RWPE2 (cell line): ENCODE measurements around the gene PDLIM7.

Source experiments
- ATAC-seq: fragments of 200-7000 bp; cut with Tn5 transposase; 3 replicates; pipeline ENCODE4 v1.9.1; 2021; ENCODE audit warnings: low read depth
- DNase-seq: peaks from one replicate; pipeline ENCODE4 v3.0.0-alpha.2; 2020; ENCODE audit warnings: low spot score
- H3K27ac ChIP-seq: fragments of 450-650 bp; 2 replicates; pipeline ENCODE4 v1.5.1; 2017; ENCODE audit warnings: mild to moderate bottlenecking; ENCODE audit not compliant: poor library complexity, severe bottlenecking
- H3K27me3 ChIP-seq: fragments of 250-450 bp; sonication (Bioruptor Pico); 2 replicates; pipeline ENCODE4 v1.5.1; 2021; ENCODE audit warnings: mild to moderate bottlenecking, moderate library complexity; ENCODE audit not compliant: insufficient read depth, poor library complexity, severe bottlenecking
- H3K36me3 ChIP-seq: fragments of 250-450 bp; sonication (Bioruptor Pico); 2 replicates; pipeline ENCODE4 v1.5.1; 2020; ENCODE audit warnings: low read depth, mild to moderate bottlenecking, moderate library complexity
- H3K4me1 ChIP-seq: fragments of 250-450 bp; sonication (Bioruptor Pico); 2 replicates; pipeline ENCODE4 v1.5.1; 2021; ENCODE audit warnings: mild to moderate bottlenecking, moderate library complexity; ENCODE audit not compliant: insufficient read depth, poor library complexity, severe bottlenecking
- H3K4me3 ChIP-seq: fragments of 250-450 bp; sonication (Bioruptor Pico); 2 replicates; pipeline ENCODE4 v1.5.1; 2021; ENCODE audit warnings: mild to moderate bottlenecking, moderate library complexity; ENCODE audit not compliant: severe bottlenecking
- H3K9me3 ChIP-seq: fragments of 250-450 bp; sonication (Bioruptor Pico); 2 replicates; pipeline ENCODE4 v1.5.1; 2021; ENCODE audit warnings: mild to moderate bottlenecking, moderate library complexity; ENCODE audit not compliant: severe bottlenecking
- CTCF ChIP-seq: fragments of 450-650 bp; IDR thresholded peaks from one replicate; pipeline ENCODE4 v1.5.1; 2017; ENCODE audit warnings: mild to moderate bottlenecking, moderate library complexity; ENCODE audit not compliant: poor library complexity, severe bottlenecking

PDLIM7 gene

GRCh38 chr5:177447066-177447610 is 50.3 kb downstream of the PDLIM7 start:
- TF ChIP-seq CTCF = no peak
- no peaks in the 10 kb centered on the region for H3K9me3 ChIP-seq
- H3K27me3 ChIP-seq = no peaks in the 10 kb centered on the region
- peak overlapping the region; percentile 83 for H3K27ac ChIP-seq
- ATAC-seq (peak; percentile 1; the same call in 1 of the 3 replicates), DNase-seq (no peak)
- H3K36me3 ChIP-seq = no peaks in the 10 kb centered on the region
- H3K4me1 ChIP-seq = peaks cover 9% of the 10 kb centered on the region
- peak overlapping the region; percentile 55 for H3K4me3 ChIP-seq

- ATAC-seq = peak; percentile 13
- TF ChIP-seq CTCF = no peak
- peak within 1 kb of the TSS; percentile 83 for H3K27ac ChIP-seq
Observed at GRCh38 chr5:177446200-177447065, 51.0 kb downstream of the PDLIM7 start, which contains the start of gene PRR7. PRR7 (plus strand) TSS chr5:177446814; CDS start chr5:177455068, 8,254 bp downstream.

GRCh38 chr5:177445917-177446199 is 51.5 kb downstream of the PDLIM7 start:
- Histone ChIP-seq H3K27me3 (no peaks in the 10 kb centered on the region), H3K4me1 (peaks cover 9% of the 10 kb centered on the region), H3K36me3 (no peaks in the 10 kb centered on the region), H3K27ac (peak overlapping the region; percentile 83), H3K9me3 (no peaks in the 10 kb centered on the region), H3K4me3 (no peak overlapping the region)
- DNase-seq (no peak), ATAC-seq (no peak)
- no peak for TF ChIP-seq CTCF

More at GRCh38 chr5:177446200-177447065, 51.0 kb downstream of the PDLIM7 start, which contains the start of gene PRR7:
- Histone ChIP-seq H3K4me3 (peak within 1 kb of the TSS; percentile 55), H3K9me3 (no peaks in the 10 kb centered on the region), H3K27me3 (no peaks in the 10 kb centered on the region), H3K36me3 (no peaks in the 10 kb centered on the region), H3K4me1 (peaks cover 9% of the 10 kb centered on the region)
- peak; percentile 77 for DNase-seq

GRCh38 chr5:177445052-177445916 is 52.1 kb downstream of the PDLIM7 start:
- no peak overlapping the region for H3K27ac ChIP-seq
- no peaks in the 10 kb centered on the region for H3K9me3 ChIP-seq
- no peaks in the 10 kb centered on the region for H3K27me3 ChIP-seq
- H3K4me1 ChIP-seq = peaks cover 9% of the 10 kb centered on the region
- TF ChIP-seq CTCF = no peak
- no peaks in the 10 kb centered on the region for H3K36me3 ChIP-seq
- no peak for DNase-seq
- H3K4me3 ChIP-seq = no peak overlapping the region
- no peak for ATAC-seq
